Activated naive CD4-positive, alpha-beta T cell treated with anti-CD3 and anti-CD28 coated beads, Interleukin-2, amount 10 ng/mL, durations not matched to agents 5 hours and 36 hours (primary cell): Measurements from ENCODE around the gene OSCP1. TPM values are rescaled to one million over a fixed set of nuclear protein-coding genes. Genes with fewer than 3 reads are reported as not detected.

Experiments used
- total RNA-seq, 2 experiments: library from RNA; stranded (reverse); gene quantifications; one replicate each; pipeline ENCODE4 v1.2.3, GENCODE V29; 2021

OSCP1 gene
- total RNA-seq: under 1 TPM; 0.71 to 0.94 TPM

GRCh38 chr1:36450270-36450918 lies at the start of gene OSCP1:
Gene OSCP1, minus strand, starts transcription at chr1:36450451. Its CDS starts 82 bp downstream, at chr1:36450369.

GRCh38 chr1:36482724-36483388 lies 32.6 kb upstream of the OSCP1 start, which contains the start of gene CSF3R:
Gene CSF3R, minus strand, starts transcription at chr1:36482913. Its CDS starts 3,417 bp downstream, at chr1:36479496.

GRCh38 chr1:36463803-36464604 lies 13.8 kb upstream of the OSCP1 start, which contains the start of gene MRPS15:
Gene MRPS15, minus strand, starts transcription at chr1:36464384. Its CDS starts 109 bp downstream, at chr1:36464275.

GRCh38 chr1:36397378-36398230 lies 52.6 kb downstream of the OSCP1 start, which contains the start of gene LSM10:
Gene LSM10, minus strand, starts transcription at chr1:36397908. Its CDS starts 3,779 bp downstream, at chr1:36394129.

GRCh38 chr1:36385410-36386264 lies 64.6 kb downstream of the OSCP1 start, which contains the start of gene STK40:
Gene STK40, minus strand, starts transcription at chr1:36385924. Its CDS starts 24,592 bp downstream, at chr1:36361332.

Other genes starting within 250 kb of the OSCP1 start
- gene THRAP3, start 226.0 kb downstream of the OSCP1 start, total RNA-seq: 100 to 1,000 TPM; 128 to 129 TPM
- gene SH3D21, start 144.1 kb downstream of the OSCP1 start, total RNA-seq: 10 to 100 TPM; 10.2 to 12.1 TPM
- 10 to 100 TPM; 11.9 to 12.4 TPM for gene EVA1B, start 126.8 kb downstream of the OSCP1 start, total RNA-seq
- gene STK40, start 64.5 kb downstream of the OSCP1 start, total RNA-seq: 10 to 100 TPM; 58.7 to 61.6 TPM
- 10 to 100 TPM; 34.4 to 39.3 TPM for gene LSM10, start 52.5 kb downstream of the OSCP1 start, total RNA-seq
- 10 to 100 TPM; 91.4 to 95.0 TPM for gene MRPS15, start 13.9 kb upstream of the OSCP1 start, total RNA-seq
- under 1 TPM; 0.25 to 0.36 TPM for gene CSF3R, start 32.5 kb upstream of the OSCP1 start, total RNA-seq